Peyer's patch (tissue), 4 donors: ENCODE results near the gene SGTA. TPM values are rescaled to one million over a fixed set of nuclear protein-coding genes. Genes with fewer than 3 reads are reported as not detected.

ENCODE experiments used
- DNase-seq, 3 donors: peaks; one replicate each; pipeline ENCODE4 v3.0.0-alpha.2; 2017 to 2019
- H3K27ac ChIP-seq, 4 donors: fragments of 200-600 bp; sonication (generic); one replicate each; pipeline ENCODE4 v1.5.1; 2016 to 2019
- H3K27me3 ChIP-seq, 2 donors: fragments of 200-600 bp; sonication (generic); one replicate each; pipeline ENCODE4 v1.5.1; 2019
- H3K36me3 ChIP-seq, 3 donors: fragments of 200-600 bp; sonication (generic); one replicate each; pipeline ENCODE4 v1.5.1; 2016 to 2019
- H3K4me1 ChIP-seq, 4 donors: fragments of 200-600 bp; sonication (generic); one replicate each; pipeline ENCODE4 v1.5.1; 2016 to 2019
- H3K4me3 ChIP-seq, 4 donors: fragments of 200-600 bp; sonication (generic); 1 replicate in 3 of 4; 2 replicates in 1 of 4; pipeline ENCODE4 v1.5.1; 2016 to 2019; ENCODE audit warnings: mild to moderate bottlenecking in 1 of 4
- H3K9me3 ChIP-seq, 4 donors: fragments of 200-600 bp; sonication (generic); one replicate each; pipeline ENCODE4 v1.5.1; 2016 to 2019; ENCODE audit warnings: mild to moderate bottlenecking in 1 of 4
- CTCF ChIP-seq, 6 experiments: fragments of 450-650 bp in 4 of 6; fragments of 200-600 bp in 2 of 6; sonication (generic) in 1 of 6; IDR thresholded peaks; one replicate each; pipeline ENCODE4 v1.5.1; 2017 to 2019; ENCODE audit warnings: antibody characterized with exemption in 6 of 6, mild to moderate bottlenecking in 3 of 6, moderate library complexity in 1 of 6
- POLR2A ChIP-seq, 2 donors: fragments of 450-650 bp; IDR thresholded peaks; one replicate each; pipeline ENCODE4 v1.5.1; 2017; ENCODE audit warnings: antibody characterized with exemption in 2 of 2, mild to moderate bottlenecking in 2 of 2, moderate library complexity in 2 of 2
- total RNA-seq, 4 donors: library from RNA; depleted of rRNA; stranded (reverse); fragments of >200 nt; gene quantifications; one replicate each; pipeline ENCODE4 v1.1.0, GENCODE V29; 2016

SGTA gene
- total RNA-seq, 4 donors from 2014 or later, result 26.4 to 62.5 (median 45.7) TPM

- Histone ChIP-seq H3K4me3 (no peak overlapping the region), H3K36me3 (peaks cover 0 to 59% (median 0%) of the 10 kb centered on the region in 3 donors), H3K4me1 (no peaks in the 10 kb centered on the region), H3K27me3 (no peaks in the 10 kb centered on the region), H3K27ac (no peak overlapping the region), H3K9me3 (no peaks in the 10 kb centered on the region)
- no peak for DNase-seq
- TF ChIP-seq POLR2A (IDR thresholded peaks at IDR 0.05) (no peak), CTCF (IDR thresholded peaks at IDR 0.05) (no peak)
Measured at GRCh38 chr19:2755448-2755705, 27.7 kb downstream of the SGTA start.

- Histone ChIP-seq H3K9me3 (no peaks in the 10 kb centered on the region), H3K27me3 (no peaks in the 10 kb centered on the region), H3K4me1 (no peaks in the 10 kb centered on the region), H3K4me3 (no peak overlapping the region), H3K36me3 (peaks cover 0 to 55% (median 0%) of the 10 kb centered on the region in 3 donors), H3K27ac (no peak overlapping the region)
- TF ChIP-seq CTCF (IDR thresholded peaks at IDR 0.05), result no peak
- TF ChIP-seq POLR2A (IDR thresholded peaks at IDR 0.05), result no peak
- peak in 1 of 3 donors; percentile 38 for DNase-seq
Measured at GRCh38 chr19:2754659-2755447, 28.2 kb downstream of the SGTA start.

- Histone ChIP-seq H3K4me1 (peaks cover 0 to 3% (median 3%) of the 10 kb centered on the region in 4 donors), H3K27ac (no peak overlapping the region), H3K27me3 (no peaks in the 10 kb centered on the region), H3K9me3 (no peaks in the 10 kb centered on the region), H3K36me3 (peaks cover 0 to 24% (median 0%) of the 10 kb centered on the region in 3 donors), H3K4me3 (no peak overlapping the region)
- no peak for TF ChIP-seq POLR2A (IDR thresholded peaks at IDR 0.05)
- no peak for TF ChIP-seq CTCF (IDR thresholded peaks at IDR 0.05)
- no peak for DNase-seq
Measured at GRCh38 chr19:2751438-2751830, 31.6 kb downstream of the SGTA start.

GRCh38 chr19:2750808-2751437, 32.1 kb downstream of the SGTA start:
- Histone ChIP-seq H3K27me3 (no peaks in the 10 kb centered on the region), H3K36me3 (peaks cover 0 to 19% (median 0%) of the 10 kb centered on the region in 3 donors), H3K4me1 (peaks cover 0 to 3% (median 3%) of the 10 kb centered on the region in 4 donors), H3K9me3 (no peaks in the 10 kb centered on the region), H3K27ac (no peak overlapping the region), H3K4me3 (no peak overlapping the region)
- TF ChIP-seq POLR2A (IDR thresholded peaks at IDR 0.05), result no peak
- TF ChIP-seq CTCF (IDR thresholded peaks at IDR 0.05), result no peak
- DNase-seq, result no peak

- no peak for DNase-seq
- Histone ChIP-seq H3K27ac (no peak overlapping the region), H3K9me3 (no peaks in the 10 kb centered on the region), H3K4me1 (peaks cover 0 to 3% (median 3%) of the 10 kb centered on the region in 4 donors), H3K4me3 (no peak overlapping the region), H3K27me3 (no peaks in the 10 kb centered on the region), H3K36me3 (no peaks in the 10 kb centered on the region)
- TF ChIP-seq CTCF (IDR thresholded peaks at IDR 0.05), result no peak
- no peak for TF ChIP-seq POLR2A (IDR thresholded peaks at IDR 0.05)
Measured at GRCh38 chr19:2747349-2747748, 35.7 kb downstream of the SGTA start.
